ENCODE results near the gene BMP5.

The BMP5 gene

DNA sequence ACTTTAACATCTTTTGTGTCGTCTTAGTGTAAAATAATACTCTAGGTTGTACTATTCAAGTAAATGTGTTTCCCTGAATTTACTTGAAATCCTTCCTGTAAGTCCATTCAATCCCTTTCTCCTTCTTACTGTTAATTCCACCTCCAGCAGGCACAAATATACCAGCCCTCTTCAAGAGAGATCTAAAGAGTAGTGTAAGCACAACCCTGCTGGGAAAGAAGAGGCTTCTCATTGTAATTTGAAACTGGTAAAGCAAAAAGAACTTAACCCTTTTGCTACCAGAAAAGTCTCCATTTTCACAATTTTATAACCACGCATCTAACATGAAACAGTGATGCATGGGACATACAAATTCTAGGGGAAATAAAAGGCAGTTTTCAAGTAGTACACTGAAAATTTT is at the start of gene BMP5:
Gene BMP5, minus strand, starts transcription at position 191 of the 400 bp plus-strand sequence. CDS start 725 bp downstream, outside the sequence.
- no peak for DNase-seq (ENCODE audit: low spot score)
- TF ChIP-seq, protein P1, sequence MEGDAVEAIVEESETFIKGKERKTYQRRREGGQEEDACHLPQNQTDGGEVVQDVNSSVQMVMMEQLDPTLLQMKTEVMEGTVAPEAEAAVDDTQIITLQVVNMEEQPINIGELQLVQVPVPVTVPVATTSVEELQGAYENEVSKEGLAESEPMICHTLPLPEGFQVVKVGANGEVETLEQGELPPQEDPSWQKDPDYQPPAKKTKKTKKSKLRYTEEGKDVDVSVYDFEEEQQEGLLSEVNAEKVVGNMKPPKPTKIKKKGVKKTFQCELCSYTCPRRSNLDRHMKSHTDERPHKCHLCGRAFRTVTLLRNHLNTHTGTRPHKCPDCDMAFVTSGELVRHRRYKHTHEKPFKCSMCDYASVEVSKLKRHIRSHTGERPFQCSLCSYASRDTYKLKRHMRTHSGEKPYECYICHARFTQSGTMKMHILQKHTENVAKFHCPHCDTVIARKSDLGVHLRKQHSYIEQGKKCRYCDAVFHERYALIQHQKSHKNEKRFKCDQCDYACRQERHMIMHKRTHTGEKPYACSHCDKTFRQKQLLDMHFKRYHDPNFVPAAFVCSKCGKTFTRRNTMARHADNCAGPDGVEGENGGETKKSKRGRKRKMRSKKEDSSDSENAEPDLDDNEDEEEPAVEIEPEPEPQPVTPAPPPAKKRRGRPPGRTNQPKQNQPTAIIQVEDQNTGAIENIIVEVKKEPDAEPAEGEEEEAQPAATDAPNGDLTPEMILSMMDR (IDR thresholded peaks at IDR 0.05; ENCODE audit: extremely low read depth, missing control alignments), result no peak

DNA sequence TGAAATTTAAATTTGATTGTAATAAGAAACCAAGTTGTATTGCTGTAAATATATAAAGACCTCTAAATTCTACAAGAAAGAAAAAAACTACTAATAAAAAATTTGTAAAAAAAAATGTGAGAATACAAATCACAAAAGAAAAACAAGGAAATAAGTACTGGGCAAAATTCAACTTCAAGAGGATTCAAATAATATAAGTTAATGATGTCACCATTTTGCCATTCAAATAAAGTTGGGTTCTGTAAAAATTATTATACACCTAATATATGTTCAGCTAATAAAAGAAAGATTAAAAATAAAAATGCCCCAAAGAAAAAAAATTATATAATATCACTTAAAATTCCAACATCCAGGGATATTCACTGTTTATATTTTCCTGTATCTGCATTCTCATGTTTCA is 47.0 kb upstream of the BMP5 start:
- DNase-seq (ENCODE audit: low spot score), result no peak
- TF ChIP-seq, protein P1 (IDR thresholded peaks at IDR 0.05; ENCODE audit: extremely low read depth, missing control alignments), result no peak

DNA sequence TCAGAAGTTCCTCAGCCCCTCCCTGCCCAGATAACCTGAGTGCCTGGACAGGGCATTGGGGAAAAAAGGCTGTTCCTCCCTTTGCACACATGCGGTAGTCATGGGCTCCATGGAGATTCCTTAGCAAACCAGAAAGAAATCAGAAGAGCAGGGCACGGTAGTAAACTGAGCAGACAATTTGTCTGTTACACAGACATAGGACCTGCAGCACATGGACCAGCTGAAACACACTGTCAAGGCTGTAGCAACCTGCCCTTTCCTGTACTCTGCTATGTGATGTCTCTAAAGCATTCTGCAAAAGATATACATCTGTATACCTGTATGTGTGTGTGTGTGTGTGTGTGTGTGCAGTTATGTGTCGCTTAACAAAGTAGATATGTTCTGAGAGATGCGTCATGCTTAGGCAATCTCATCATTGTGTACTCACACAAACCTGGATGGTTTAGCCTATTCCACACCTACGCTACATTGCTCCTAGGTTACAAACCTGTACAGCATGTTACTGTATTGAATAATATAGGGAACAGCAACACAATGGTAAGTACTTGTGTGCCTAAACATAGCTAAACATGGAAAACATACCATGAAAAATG is 44.4 kb upstream of the BMP5 start:
- TF ChIP-seq, protein P1 (IDR thresholded peaks at IDR 0.05; ENCODE audit: extremely low read depth, missing control alignments), result no peak
- DNase-seq (ENCODE audit: low spot score), result no peak

DNA sequence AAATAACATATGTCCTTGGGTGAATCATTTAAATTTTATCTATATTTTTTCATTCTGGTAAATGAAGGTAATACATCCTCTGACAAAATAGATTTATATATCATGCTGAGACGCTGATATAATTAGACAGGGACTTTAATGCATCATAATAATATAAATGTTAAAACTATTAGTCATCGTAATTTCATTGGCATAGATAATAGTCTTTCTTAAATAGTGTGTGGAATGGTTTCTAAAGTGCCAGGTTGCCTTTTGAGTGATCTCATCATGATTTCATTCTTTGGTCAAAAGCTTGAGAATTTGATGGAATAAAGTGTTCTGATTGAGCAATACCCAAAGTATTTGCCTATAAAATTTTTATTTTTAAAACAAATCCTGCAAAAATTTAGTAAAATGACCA is 43.2 kb upstream of the BMP5 start:
- no peak for DNase-seq (ENCODE audit: low spot score)
- TF ChIP-seq, protein P1 (IDR thresholded peaks at IDR 0.05; ENCODE audit: extremely low read depth, missing control alignments), result no peak

DNA sequence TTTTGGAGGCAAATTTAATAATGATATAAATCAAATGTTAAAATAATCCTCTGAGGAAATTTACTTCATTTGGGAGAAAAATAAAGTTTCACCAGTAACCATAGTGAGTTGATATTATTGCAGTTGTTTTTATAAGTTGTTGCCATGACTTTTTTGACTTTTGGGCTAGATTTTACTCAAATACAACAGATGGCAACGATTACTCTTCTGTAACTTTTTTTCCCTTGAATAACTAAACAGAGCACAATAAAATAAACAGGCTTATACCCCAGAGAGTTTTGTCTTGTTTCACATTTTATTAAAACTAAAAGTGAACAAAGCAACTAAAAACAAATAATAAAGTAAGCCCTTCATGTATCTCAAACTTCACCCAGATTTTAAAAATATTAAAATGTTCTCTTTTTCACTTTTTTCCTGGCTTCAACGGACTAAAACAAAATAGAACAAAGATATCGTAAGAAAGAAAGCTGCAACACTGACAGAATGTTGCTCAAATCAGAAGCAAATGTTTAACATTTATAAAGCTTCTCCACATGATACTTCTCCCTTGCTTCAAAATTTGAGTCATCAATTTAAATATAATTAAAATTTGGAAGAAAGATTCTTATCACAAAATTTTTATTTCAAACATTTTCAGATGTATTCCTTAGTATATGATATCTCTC is 42.5 kb upstream of the BMP5 start:
- TF ChIP-seq, protein P1 (IDR thresholded peaks at IDR 0.05; ENCODE audit: extremely low read depth, missing control alignments), result no peak
- no peak for DNase-seq (ENCODE audit: low spot score)

DNA sequence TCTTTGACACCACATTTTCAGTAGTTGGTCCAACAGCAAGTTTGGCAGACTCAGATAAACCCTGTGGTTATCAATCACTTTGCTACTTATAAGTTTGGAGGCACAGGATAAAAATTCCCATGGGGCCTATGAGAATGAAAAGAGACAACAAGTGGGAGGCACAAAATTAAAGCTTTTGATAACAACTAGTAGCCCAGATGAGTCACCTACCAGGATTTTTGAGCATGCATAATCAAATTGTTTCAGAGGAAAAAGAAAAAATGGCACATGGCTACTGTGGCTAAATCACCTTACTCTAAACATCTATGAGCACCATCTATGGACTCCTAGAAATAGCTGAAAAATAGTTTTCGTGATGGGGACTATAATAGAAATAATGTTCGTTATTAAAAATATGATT is 40.8 kb upstream of the BMP5 start:
- no peak for DNase-seq (ENCODE audit: low spot score)
- TF ChIP-seq, protein P1 (IDR thresholded peaks at IDR 0.05; ENCODE audit: extremely low read depth, missing control alignments), result no peak

Data from GM20000 (cell line).